HG02884 (cell line): ENCODE data around the gene STMN3.
A peak's percentile ranks its signal among the peaks of the same experiment; 100 is the strongest.
"Not testable (repeated sequence)": the region's sequence is repeated elsewhere in the genome, so short reads cannot be mapped to it uniquely, and the experiment has no call there.

Source experiments
- ATAC-seq: cut with Tn5 transposase; IDR thresholded peaks from one replicate; pipeline ENCODE4 v1.9.1; 2021; ENCODE audit warnings: mild to moderate bottlenecking, moderate library complexity; ENCODE audit not compliant: unreplicated experiment

The STMN3 gene

DNA sequence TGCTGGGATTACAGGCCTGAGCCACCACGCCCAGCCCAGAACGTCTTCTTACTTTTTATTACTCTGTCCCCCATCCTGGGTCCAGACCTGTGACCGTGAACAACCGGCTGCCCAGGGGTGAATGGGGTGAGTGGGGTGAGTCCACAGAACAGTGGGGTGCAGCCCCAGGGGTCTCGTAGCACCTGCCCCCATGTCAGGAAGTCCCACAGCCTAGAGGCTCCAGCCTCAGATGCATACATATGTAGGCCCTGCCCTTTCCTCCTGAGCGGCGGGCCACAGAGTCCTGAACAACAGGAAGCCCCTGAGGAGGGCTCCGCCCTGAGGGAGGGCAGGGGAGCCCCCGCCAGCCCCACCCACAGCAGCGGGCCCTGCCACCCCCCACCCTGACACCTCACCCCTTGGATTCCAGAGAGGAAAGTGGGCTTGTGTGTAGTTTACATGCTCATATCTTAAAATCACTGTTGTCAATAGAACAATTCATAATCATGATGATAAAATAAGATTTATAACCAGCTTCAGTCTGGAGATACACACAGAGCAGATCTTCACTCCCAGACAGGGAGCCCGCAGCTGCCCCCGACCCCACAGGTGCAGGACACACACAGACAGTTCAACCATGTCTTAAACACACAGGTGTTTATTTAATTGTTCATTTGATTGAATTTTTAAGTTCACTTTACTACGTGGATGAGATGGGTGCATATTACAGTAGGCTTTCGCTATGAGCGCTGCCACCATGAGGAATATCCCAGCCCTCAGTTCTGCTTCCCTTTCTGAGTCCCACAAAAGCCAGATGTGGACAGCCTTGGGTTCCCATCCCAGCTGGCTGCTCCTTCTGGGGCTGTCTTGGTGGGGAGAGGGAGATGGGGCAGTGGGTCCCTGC is 13.9 kb downstream of the STMN3 start:
- ATAC-seq, result no peak

DNA sequence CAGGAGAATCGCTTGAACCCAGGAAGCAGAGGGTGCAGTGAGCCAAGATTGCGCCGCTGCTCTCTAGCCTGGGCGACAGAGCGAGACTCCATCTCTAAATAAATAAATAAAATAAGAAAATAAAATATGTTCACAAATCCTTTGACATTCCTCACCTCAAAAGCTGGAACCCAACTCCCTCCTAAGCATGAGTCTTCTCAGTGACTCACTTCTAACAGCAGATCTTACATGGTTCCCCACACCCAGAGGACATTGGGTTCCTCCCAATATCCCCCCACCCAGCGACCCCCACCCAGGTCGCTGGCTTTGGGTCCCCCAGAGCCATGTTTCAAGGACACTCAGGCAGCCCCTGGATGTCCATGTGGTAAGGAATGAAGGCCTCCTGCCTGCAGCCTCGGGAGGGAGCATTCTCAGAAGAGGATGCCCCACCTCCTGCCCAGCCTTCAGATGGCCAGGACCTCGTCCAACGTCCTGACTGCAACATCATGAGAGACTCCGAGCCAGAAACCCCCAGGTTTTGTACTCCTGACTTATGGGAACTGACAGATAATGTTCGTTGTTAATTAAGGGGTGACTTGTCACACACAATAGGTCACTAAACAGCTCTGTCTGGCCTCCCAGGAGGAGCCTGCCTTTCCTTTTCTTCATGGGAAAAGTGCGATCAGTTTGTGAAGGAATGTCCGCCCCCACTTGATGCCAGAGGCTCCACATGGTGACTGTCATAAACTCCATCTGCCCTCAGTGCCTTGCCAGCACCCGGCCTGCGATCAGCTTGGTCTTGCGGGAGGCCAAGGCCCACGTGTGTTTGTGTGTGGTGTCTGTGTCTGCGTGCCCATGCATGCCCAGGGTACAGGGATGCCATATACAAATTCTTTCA is 16.2 kb downstream of the STMN3 start:
- ATAC-seq, result no peak

DNA sequence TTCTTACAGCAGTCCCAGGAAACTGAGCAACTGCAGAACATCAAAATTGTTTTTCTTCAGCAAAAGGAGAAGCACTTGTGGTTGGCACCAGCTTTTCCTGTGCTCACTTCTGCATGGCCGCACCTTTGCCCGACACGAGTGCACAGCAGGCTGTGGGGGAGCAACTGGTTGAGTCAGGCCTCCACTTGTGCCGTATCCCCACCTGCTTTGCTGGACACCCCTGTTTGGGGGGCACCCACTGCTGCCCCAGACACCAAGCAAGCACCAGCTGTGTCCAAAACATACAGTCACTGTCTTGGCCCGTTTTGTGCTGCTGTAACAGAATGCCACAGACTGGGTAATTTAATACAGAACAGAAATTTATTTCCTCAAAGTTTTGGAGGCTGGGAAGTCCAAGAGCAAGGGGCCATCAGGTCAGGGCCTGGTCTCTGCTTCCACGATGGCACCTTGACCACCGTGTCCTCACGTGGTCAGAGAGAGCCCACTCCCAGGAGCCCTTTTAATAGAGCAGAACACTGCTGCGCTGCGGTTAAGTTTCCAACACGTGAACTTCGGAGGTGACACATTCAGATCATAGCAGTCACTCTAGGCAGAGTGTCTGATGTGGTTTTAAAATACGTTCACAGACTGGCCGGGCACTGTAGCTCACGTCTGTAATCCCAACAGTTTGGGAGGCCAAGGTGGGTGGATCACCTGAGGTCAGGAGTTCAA is 17.6 kb downstream of the STMN3 start:
- no peak for ATAC-seq

GRCh38 chr20:63633732-63634131 is 19.5 kb downstream of the STMN3 start:
- no peak for ATAC-seq

DNA sequence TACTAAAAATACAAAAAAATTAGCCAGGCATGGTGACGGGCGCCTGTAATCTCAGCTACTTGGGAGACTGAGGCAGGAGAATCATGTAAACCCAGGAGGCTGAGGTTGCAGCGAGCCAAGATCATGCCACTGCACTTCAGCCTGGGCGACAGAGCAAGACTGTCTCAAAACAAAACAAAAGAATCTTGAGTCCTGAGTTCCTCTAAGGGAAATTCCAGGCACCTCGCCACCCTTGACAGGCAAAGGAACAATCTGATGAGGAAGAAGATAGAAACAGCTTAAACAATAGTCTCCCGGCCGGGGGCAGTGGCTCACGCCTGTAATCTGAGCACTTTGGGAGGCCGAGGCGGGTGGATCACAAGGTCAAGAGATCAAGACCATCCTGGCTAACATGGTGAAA is 21.8 kb downstream of the STMN3 start:
- ATAC-seq, result not testable (repeated sequence)

GRCh38 chr20:63630956-63631355 is 22.3 kb downstream of the STMN3 start:
- not testable (repeated sequence) for ATAC-seq

GRCh38 chr20:63628246-63628975 is 24.8 kb downstream of the STMN3 start:
- no peak for ATAC-seq

GRCh38 chr20:63627751-63628245 is 25.4 kb downstream of the STMN3 start:
- ATAC-seq, result no peak

GRCh38 chr20:63627129-63627750 is 26.0 kb downstream of the STMN3 start:
- peak; percentile 70 for ATAC-seq

- peak; percentile 35 for ATAC-seq
Observed at GRCh38 chr20:63626424-63627128, 26.6 kb downstream of the STMN3 start, which contains the start of gene GMEB2. TSS of gene GMEB2 (minus strand) at chr20:63627101. CDS start at chr20:63619397, 7,704 bp downstream.

DNA sequence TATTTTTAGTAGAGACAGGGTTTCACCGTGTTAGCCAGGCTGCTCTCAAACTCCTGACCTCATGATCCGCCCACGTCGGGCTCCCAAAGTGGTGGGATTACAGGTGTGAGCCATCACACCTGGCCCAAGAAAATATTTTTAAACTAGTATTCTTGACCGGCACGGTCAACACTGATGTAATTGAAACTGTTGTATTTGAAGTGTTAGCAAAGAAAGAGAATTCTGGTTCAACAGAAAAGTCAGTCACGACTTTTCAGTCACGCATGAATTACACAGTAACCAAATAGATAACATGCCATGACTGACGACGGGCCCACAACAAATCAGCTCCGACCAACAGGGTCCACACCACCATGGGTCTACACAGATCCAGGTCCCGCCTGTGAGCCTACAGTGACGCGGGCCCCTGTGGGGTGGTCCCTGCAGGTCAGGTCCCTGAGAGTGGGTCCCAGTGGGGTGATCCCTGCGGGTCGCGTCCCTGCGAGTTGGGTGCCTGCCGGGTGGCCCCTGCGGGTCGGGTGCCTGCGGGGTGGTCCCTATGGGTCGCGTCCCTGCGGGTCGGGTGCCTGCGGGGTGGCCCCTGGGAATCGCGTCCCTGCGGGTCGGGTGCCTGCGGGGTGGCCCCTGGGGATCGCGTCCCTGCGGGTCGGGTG is 27.3 kb downstream of the STMN3 start:
- ATAC-seq, result no peak

GRCh38 chr20:63624486-63624885 is 28.7 kb downstream of the STMN3 start:
- ATAC-seq, result no peak

DNA sequence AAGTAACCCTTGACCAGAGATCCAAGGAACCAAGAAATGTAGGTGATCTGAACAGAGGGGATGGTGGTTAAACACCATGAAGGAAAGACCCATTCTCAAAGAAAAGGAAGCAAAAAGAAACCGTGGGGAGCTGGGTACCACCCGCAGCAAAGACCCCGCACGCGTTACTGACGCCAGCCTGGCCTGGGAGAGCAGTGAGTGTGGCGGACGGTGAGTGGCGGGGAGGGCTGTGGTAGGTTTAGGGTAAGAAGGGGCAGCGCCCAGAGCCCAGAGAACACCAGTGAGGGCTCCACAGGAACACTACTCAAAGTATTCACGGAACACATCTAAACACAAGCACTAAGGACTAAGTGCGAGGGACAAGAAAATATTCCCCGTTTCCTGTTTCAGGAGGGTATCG is 30.5 kb downstream of the STMN3 start:
- no peak for ATAC-seq

GRCh38 chr20:63622096-63622495 is 31.1 kb downstream of the STMN3 start:
- no peak for ATAC-seq

GRCh38 chr20:63620991-63621390 is 32.2 kb downstream of the STMN3 start:
- no peak for ATAC-seq

DNA sequence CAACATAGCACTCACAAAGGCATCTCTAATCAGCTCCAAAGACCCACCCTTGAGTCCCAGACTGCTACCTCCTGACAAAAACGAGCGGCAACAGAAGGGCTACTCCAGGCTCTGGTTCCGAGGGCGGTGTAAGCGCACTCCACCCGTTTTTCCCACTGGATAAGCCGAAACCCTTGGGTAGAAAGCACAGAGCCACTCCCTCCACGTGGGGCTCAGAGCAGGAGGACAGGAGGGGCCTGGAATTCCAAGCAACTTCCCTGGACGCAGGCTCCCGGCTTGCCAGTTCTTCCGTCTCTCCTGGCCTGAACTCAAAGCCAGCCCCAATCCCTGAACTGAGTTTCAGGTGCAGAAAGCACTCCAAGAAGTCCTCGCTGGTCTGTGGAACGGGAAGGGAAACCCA is 33.7 kb downstream of the STMN3 start:
- ATAC-seq, result no peak

GRCh38 chr20:63619086-63619485 is 34.1 kb downstream of the STMN3 start:
- no peak for ATAC-seq

GRCh38 chr20:63618291-63618980 is 34.8 kb downstream of the STMN3 start:
- ATAC-seq, result no peak
